H9 (cell line): ENCODE measurements around the gene TRA2B. TPM values are rescaled to one million over a fixed set of nuclear protein-coding genes. Genes with fewer than 3 reads are reported as not detected.

Experiments used
- DNase-seq: peaks from one replicate; pipeline ENCODE4 v3.0.0-alpha.2; 2017
- H2AFZ ChIP-seq: one replicate; pipeline ENCODE4 v1.6.1; 2013; ENCODE audit warnings: mild to moderate bottlenecking, low read length, control low read depth, moderate library complexity
- H2AK5ac ChIP-seq: 2 replicates; pipeline ENCODE4 v1.6.1; 2013; ENCODE audit warnings: low read length, control low read depth, mixed read lengths; ENCODE audit not compliant: insufficient read length
- H2BK120ac ChIP-seq: one replicate; pipeline ENCODE4 v1.6.1; 2013; ENCODE audit warnings: low read depth, mild to moderate bottlenecking, low read length, control low read depth, inconsistent platforms; ENCODE audit not compliant: poor library complexity, severe bottlenecking
- H2BK12ac ChIP-seq: 2 replicates; pipeline ENCODE4 v1.6.1; 2013; ENCODE audit warnings: low read length, control low read depth, mixed read lengths, low read depth; ENCODE audit not compliant: insufficient read length
- H2BK15ac ChIP-seq: 2 replicates; pipeline ENCODE4 v1.6.1; 2013; ENCODE audit warnings: low read depth, low read length, control low read depth
- H2BK20ac ChIP-seq: one replicate; pipeline ENCODE4 v1.6.1; 2013; ENCODE audit warnings: low read depth, mild to moderate bottlenecking, low read length, control low read depth, inconsistent platforms; ENCODE audit not compliant: poor library complexity, severe bottlenecking
- H2BK5ac ChIP-seq: 2 replicates; pipeline ENCODE4 v1.6.1; 2013; ENCODE audit warnings: low read length, control low read depth, mixed read lengths; ENCODE audit not compliant: insufficient read length
- H3K14ac ChIP-seq: 2 replicates; pipeline ENCODE4 v1.6.1; 2013; ENCODE audit warnings: low read length, control low read depth; ENCODE audit not compliant: insufficient read depth
- H3K18ac ChIP-seq: 2 replicates; pipeline ENCODE4 v1.6.1; 2013; ENCODE audit warnings: low read depth, mild to moderate bottlenecking, mixed read lengths, low read length, control low read depth; ENCODE audit not compliant: insufficient read length
- H3K23ac ChIP-seq: 2 replicates; pipeline ENCODE4 v1.6.1; 2013; ENCODE audit warnings: low read length, control low read depth, mixed read lengths, low read depth; ENCODE audit not compliant: insufficient read length
- H3K23me2 ChIP-seq: 2 replicates; pipeline ENCODE4 v1.6.1; 2013; ENCODE audit warnings: low read depth, mild to moderate bottlenecking, mixed read lengths, low read length, control low read depth; ENCODE audit not compliant: insufficient read length, poor library complexity, severe bottlenecking
- H3K27ac ChIP-seq: 2 replicates; pipeline ENCODE4 v1.5.1; 2013; ENCODE audit warnings: low read length, control low read depth, mixed read lengths, low read depth; ENCODE audit not compliant: insufficient read length
- H3K27me3 ChIP-seq: 2 replicates; pipeline ENCODE4 v1.6.1; 2013; ENCODE audit warnings: low read length, control low read depth, inconsistent platforms; ENCODE audit not compliant: insufficient read depth
- H3K4ac ChIP-seq: 2 replicates; pipeline ENCODE4 v1.6.1; 2013; ENCODE audit warnings: low read depth, mild to moderate bottlenecking, control low read depth, inconsistent platforms, low read length, moderate library complexity
- H3K4me1 ChIP-seq: 2 replicates; pipeline ENCODE4 v1.6.1; 2013; ENCODE audit warnings: low read length, control low read depth, inconsistent platforms; ENCODE audit not compliant: insufficient read depth
- H3K4me2 ChIP-seq: 2 replicates; pipeline ENCODE4 v1.6.1; 2013; ENCODE audit warnings: low read length, control low read depth, mixed read lengths; ENCODE audit not compliant: insufficient read length, insufficient read depth
- H3K56ac ChIP-seq: 2 replicates; pipeline ENCODE4 v1.6.1; 2013; ENCODE audit warnings: low read depth, mild to moderate bottlenecking, mixed read lengths, low read length, control low read depth; ENCODE audit not compliant: insufficient read length
- H3K79me1 ChIP-seq: 2 replicates; pipeline ENCODE4 v1.6.1; 2013; ENCODE audit warnings: low read depth, mild to moderate bottlenecking, moderate library complexity, low read length, control low read depth, inconsistent platforms; ENCODE audit not compliant: insufficient read depth, poor library complexity, severe bottlenecking
- H3K79me2 ChIP-seq: 2 replicates; pipeline ENCODE4 v1.6.1; 2013; ENCODE audit warnings: low read length, control low read depth, inconsistent platforms; ENCODE audit not compliant: insufficient read depth
- H3K9ac ChIP-seq: 2 replicates; pipeline ENCODE4 v1.6.1; 2013; ENCODE audit warnings: low read length, control low read depth, mixed read lengths; ENCODE audit not compliant: insufficient read length; ENCODE audit errors: extremely low read depth
- H3K9me3 ChIP-seq: one replicate; pipeline ENCODE4 v1.6.1; 2013; ENCODE audit warnings: low read depth, low read length, inconsistent platforms; ENCODE audit not compliant: control insufficient read depth
- H3T11ph ChIP-seq: one replicate; pipeline ENCODE4 v1.6.1; 2013; ENCODE audit warnings: mild to moderate bottlenecking, low read length, control low read depth, inconsistent platforms
- H4K20me1 ChIP-seq: one replicate; pipeline ENCODE4 v1.6.1; 2013; ENCODE audit not compliant: control insufficient read depth, insufficient read length, insufficient read depth
- H4K5ac ChIP-seq: 2 replicates; pipeline ENCODE4 v1.6.1; 2013; ENCODE audit warnings: low read depth, mild to moderate bottlenecking, mixed read lengths, low read length, control low read depth; ENCODE audit not compliant: insufficient read length
- H4K8ac ChIP-seq: replicated peaks from 2 replicates; pipeline ENCODE4 v1.6.1; 2013; ENCODE audit warnings: low read length, control low read depth, mixed read lengths, low read depth; ENCODE audit not compliant: insufficient read length
- H4K91ac ChIP-seq: 2 replicates; pipeline ENCODE4 v1.6.1; 2013; ENCODE audit warnings: low read depth, mild to moderate bottlenecking, moderate library complexity, mixed read lengths, low read length, control low read depth; ENCODE audit not compliant: insufficient read length
- H3K27ac Mint-ChIP-seq, 3 experiments: 2 replicates in 2 of 3; 3 replicates in 1 of 3; pipeline ENCODE4 v1.8.0; 2020 to 2021; ENCODE audit warnings: mixed read lengths in 3 of 3, mild to moderate bottlenecking in 1 of 3, moderate library complexity in 1 of 3
- H3K27me3 Mint-ChIP-seq: 2 replicates; pipeline ENCODE4 v1.8.0; 2021; ENCODE audit warnings: low read depth, mild to moderate bottlenecking, moderate library complexity, mixed read lengths
- H3K36me3 Mint-ChIP-seq, 3 experiments: 2 replicates in 2 of 3; 3 replicates in 1 of 3; pipeline ENCODE4 v1.8.0; 2020 to 2021; ENCODE audit warnings: low read depth in 3 of 3, mixed read lengths in 3 of 3; ENCODE audit not compliant: insufficient read depth in 1 of 3
- H3K4me1 Mint-ChIP-seq, 2 experiments: 2 replicates each; pipeline ENCODE4 v1.8.0; 2020; ENCODE audit warnings: mixed read lengths in 2 of 2
- H3K4me3 Mint-ChIP-seq, 2 experiments: 2 replicates in 1 of 2; 3 replicates in 1 of 2; pipeline ENCODE4 v1.8.0; 2020 to 2021; ENCODE audit warnings: mild to moderate bottlenecking in 2 of 2, mixed read lengths in 2 of 2, moderate library complexity in 1 of 2
- H3K9me3 Mint-ChIP-seq, 2 experiments: 2 replicates in 1 of 2; 3 replicates in 1 of 2; pipeline ENCODE4 v1.8.0; 2020; ENCODE audit warnings: mild to moderate bottlenecking in 2 of 2, mixed read lengths in 2 of 2, moderate library complexity in 1 of 2
- CTCF ChIP-seq: fragments of 200-600 bp; sonication (generic); conservative IDR thresholded peaks from 3 replicates; pipeline ENCODE4 v1.8.0; 2021; ENCODE audit warnings: antibody characterized with exemption, mild to moderate bottlenecking
- WGBS: extraction: QIAGEN DNeasy Blood & Tissue Kit; methylation state at CpG from one replicate; pipeline ENCODE4 v1.1.7; 2013; ENCODE audit warnings: missing lambda C conversion rate, low lambda C conversion rate, mixed read lengths; ENCODE audit not compliant: insufficient read length; ENCODE audit errors: extremely low coverage; 5-methylcytosine and 5-hydroxymethylcytosine counted together
- total RNA-seq: library from RNA; stranded (reverse); gene quantifications from 2 replicates; pipeline ENCODE4 v1.2.1, GENCODE V29; 2021

The TRA2B gene
- total RNA-seq, 1 experiment from 2014 or later: 344 TPM

GRCh38 chr3:185939721-185940120 is 1.9 kb upstream of the TRA2B start:
- H3K23me2 ChIP-seq: peaks cover 11% of the 10 kb centered on the region
- H3K18ac ChIP-seq: no peak overlapping the region
- H3K9me3 Mint-ChIP-seq: peaks cover 10 to 15% of the 10 kb centered on the region in 2 experiments
- no peak overlapping the region for H4K5ac ChIP-seq
- H2BK120ac ChIP-seq: no peak overlapping the region
- TF ChIP-seq CTCF: no peak
- no peak overlapping the region for H3K4me3 Mint-ChIP-seq
- no peak overlapping the region for H2AFZ ChIP-seq
- no peak overlapping the region for H2BK15ac ChIP-seq
- H3K36me3 Mint-ChIP-seq: peaks cover 35 to 36% (median 36%) of the 10 kb centered on the region in 3 experiments
- no peak for DNase-seq
- no peak overlapping the region for H2AK5ac ChIP-seq
- H3K56ac ChIP-seq: no peak overlapping the region
- H3K79me1 ChIP-seq: no peaks in the 10 kb centered on the region
- H4K20me1 ChIP-seq: no peaks in the 10 kb centered on the region
- H3K27ac Mint-ChIP-seq: no peak overlapping the region
- H3K79me2 ChIP-seq: peaks cover 30% of the 10 kb centered on the region
- H3T11ph ChIP-seq: no peak overlapping the region
- no peak overlapping the region for H3K9ac ChIP-seq
- no peak overlapping the region for H2BK12ac ChIP-seq
- no peak overlapping the region for H3K23ac ChIP-seq
- H3K27me3 ChIP-seq: no peaks in the 10 kb centered on the region
- H4K8ac ChIP-seq: no peak overlapping the region
- H3K4me1 Mint-ChIP-seq: peaks cover 14 to 16% of the 10 kb centered on the region in 2 experiments
- H3K4me1 ChIP-seq: no peaks in the 10 kb centered on the region
- H3K14ac ChIP-seq: no peak overlapping the region
- WGBS: no CpG with 5 or more reads among the region's 3 CpGs
- H3K27me3 Mint-ChIP-seq: peaks cover 14% of the 10 kb centered on the region
- H3K4me2 ChIP-seq: no peak overlapping the region
- no peak overlapping the region for H3K27ac ChIP-seq
- no peak overlapping the region for H2BK5ac ChIP-seq
- H3K9me3 ChIP-seq: no peaks in the 10 kb centered on the region
- no peak overlapping the region for H4K91ac ChIP-seq
- no peak overlapping the region for H3K4ac ChIP-seq
- no peak overlapping the region for H2BK20ac ChIP-seq
